Activated CD8-positive, alpha-beta memory T cell treated with anti-CD3 and anti-CD28 coated beads, Interleukin-2, amount 50 U/mL, for 1 hour (primary cell): ENCODE measurements around the gene ACO1.
"Not testable (repeated sequence)": the region's sequence is repeated elsewhere in the genome, so short reads cannot be mapped to it uniquely, and the experiment has no call there.

ENCODE experiments used
- DNase-seq: peaks from one replicate; pipeline ENCODE4 v3.0.0-alpha.2; 2020; ENCODE audit errors: extremely low read depth

Gene ACO1

GRCh38 chr9:32384364-32385151, at the start of gene ACO1:
Gene ACO1 (plus strand): TSS chr9:32384643. CDS start chr9:32405507, 20,864 bp downstream.
- peak; percentile 64 for DNase-seq

GRCh38 chr9:32334916-32335895, 49.2 kb upstream of the ACO1 start:
- DNase-seq, result no peak

GRCh38 chr9:32339424-32339823, 45.0 kb upstream of the ACO1 start:
- no peak for DNase-seq

GRCh38 chr9:32340361-32340760, 44.1 kb upstream of the ACO1 start:
- DNase-seq, result no peak

GRCh38 chr9:32344551-32345182, 39.8 kb upstream of the ACO1 start:
- no peak for DNase-seq

- DNase-seq, result no peak
Measured at GRCh38 chr9:32345243-32345642, 39.2 kb upstream of the ACO1 start.

GRCh38 chr9:32347571-32347970, 36.9 kb upstream of the ACO1 start:
- DNase-seq, result no peak

- DNase-seq, result no peak
Measured at GRCh38 chr9:32348106-32348695, 36.2 kb upstream of the ACO1 start.

- no peak for DNase-seq
Measured at GRCh38 chr9:32349013-32349412, 35.4 kb upstream of the ACO1 start.

- no peak for DNase-seq
Measured at GRCh38 chr9:32350682-32351081, 33.8 kb upstream of the ACO1 start.

- DNase-seq, result no peak
Measured at GRCh38 chr9:32351845-32352244, 32.6 kb upstream of the ACO1 start.

GRCh38 chr9:32353476-32353875, 31.0 kb upstream of the ACO1 start:
- not testable (repeated sequence) for DNase-seq

GRCh38 chr9:32359452-32359851, 25.0 kb upstream of the ACO1 start:
- no peak for DNase-seq

- no peak for DNase-seq
Measured at GRCh38 chr9:32360983-32361673, 23.3 kb upstream of the ACO1 start.

GRCh38 chr9:32371279-32371678, 13.2 kb upstream of the ACO1 start:
- no peak for DNase-seq

- no peak for DNase-seq
Measured at GRCh38 chr9:32371679-32372078, 12.8 kb upstream of the ACO1 start.

- DNase-seq, result no peak
Measured at GRCh38 chr9:32376285-32376684, 8.2 kb upstream of the ACO1 start.

- DNase-seq, result no peak
Measured at GRCh38 chr9:32378496-32378895, 5.9 kb upstream of the ACO1 start.

- DNase-seq, result peak; percentile 24
Measured at GRCh38 chr9:32378993-32379729, 5.3 kb upstream of the ACO1 start.

GRCh38 chr9:32380944-32381343, 3.5 kb upstream of the ACO1 start:
- DNase-seq, result no peak
